ENCODE results near the gene ITFG2.

DNA sequence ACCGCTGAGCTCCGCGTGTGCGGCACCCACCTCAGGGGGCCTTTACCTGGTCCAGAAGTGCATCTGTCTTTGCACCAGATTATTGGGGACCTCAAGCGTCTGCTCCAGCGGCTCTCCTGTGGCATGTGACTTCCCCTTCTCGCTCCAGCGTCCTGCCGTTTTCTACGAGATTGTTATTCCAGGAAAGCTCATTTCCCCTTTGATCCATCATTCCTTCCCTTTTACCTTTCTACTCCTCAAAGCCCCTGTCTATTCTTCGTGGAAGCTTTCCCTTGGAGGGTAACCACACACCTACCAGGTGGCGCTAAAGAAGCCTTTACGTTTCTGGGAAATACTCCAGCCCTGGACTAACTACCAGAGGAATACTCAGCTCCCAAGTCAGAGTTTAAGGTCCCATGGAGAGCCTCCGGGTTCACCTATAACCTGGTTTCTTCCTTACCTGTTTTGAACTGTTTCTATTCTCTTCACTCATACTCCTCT is 16.2 kb upstream of the ITFG2 start:
- TF ChIP-seq, protein P1, sequence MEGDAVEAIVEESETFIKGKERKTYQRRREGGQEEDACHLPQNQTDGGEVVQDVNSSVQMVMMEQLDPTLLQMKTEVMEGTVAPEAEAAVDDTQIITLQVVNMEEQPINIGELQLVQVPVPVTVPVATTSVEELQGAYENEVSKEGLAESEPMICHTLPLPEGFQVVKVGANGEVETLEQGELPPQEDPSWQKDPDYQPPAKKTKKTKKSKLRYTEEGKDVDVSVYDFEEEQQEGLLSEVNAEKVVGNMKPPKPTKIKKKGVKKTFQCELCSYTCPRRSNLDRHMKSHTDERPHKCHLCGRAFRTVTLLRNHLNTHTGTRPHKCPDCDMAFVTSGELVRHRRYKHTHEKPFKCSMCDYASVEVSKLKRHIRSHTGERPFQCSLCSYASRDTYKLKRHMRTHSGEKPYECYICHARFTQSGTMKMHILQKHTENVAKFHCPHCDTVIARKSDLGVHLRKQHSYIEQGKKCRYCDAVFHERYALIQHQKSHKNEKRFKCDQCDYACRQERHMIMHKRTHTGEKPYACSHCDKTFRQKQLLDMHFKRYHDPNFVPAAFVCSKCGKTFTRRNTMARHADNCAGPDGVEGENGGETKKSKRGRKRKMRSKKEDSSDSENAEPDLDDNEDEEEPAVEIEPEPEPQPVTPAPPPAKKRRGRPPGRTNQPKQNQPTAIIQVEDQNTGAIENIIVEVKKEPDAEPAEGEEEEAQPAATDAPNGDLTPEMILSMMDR (IDR thresholded peaks at IDR 0.05; ENCODE audit: low read length), result no peak
- TF ChIP-seq EZH2phosphoT487 (IDR thresholded peaks at IDR 0.05; ENCODE audit: low read length) (no peak), EZH2 (optimal IDR thresholded peaks at IDR 0.05; ENCODE audit: low read depth, low read length) (no peak)

Measured in MM.1S (cell line).